HG03457 (cell line): ENCODE data around the gene ARL6IP1.
A peak's percentile ranks its signal among the peaks of the same experiment; 100 is the strongest.
"Not testable (repeated sequence)": the region's sequence is repeated elsewhere in the genome, so short reads cannot be mapped to it uniquely, and the experiment has no call there.

Experiments
- ATAC-seq: cut with Tn5 transposase; IDR thresholded peaks from one replicate; pipeline ENCODE4 v1.9.1; 2021; ENCODE audit warnings: moderate number of reproducible peaks; ENCODE audit not compliant: unreplicated experiment

Gene ARL6IP1

GRCh38 chr16:18762713-18763112 is 38.6 kb downstream of the ARL6IP1 start:
- ATAC-seq: not testable (repeated sequence)

GRCh38 chr16:18759598-18760520 is 41.5 kb downstream of the ARL6IP1 start:
- ATAC-seq: not testable (repeated sequence)

- ATAC-seq: peak; percentile 45
Observed at GRCh38 chr16:18757960-18758660, 43.2 kb downstream of the ARL6IP1 start.

- ATAC-seq: not testable (repeated sequence)
Observed at GRCh38 chr16:18756639-18757038, 44.7 kb downstream of the ARL6IP1 start.

GRCh38 chr16:18742870-18743269 is 58.5 kb downstream of the ARL6IP1 start:
- not testable (repeated sequence) for ATAC-seq
